Upper lobe of left lung (tissue), 6 donors: ENCODE measurements around the gene DNAH9. TPM values are rescaled to one million over a fixed set of nuclear protein-coding genes. Genes with fewer than 3 reads are reported as not detected.
A peak's percentile ranks its signal among the peaks of the same experiment; 100 is the strongest.

Experiments used
- ATAC-seq, 2 donors: fragments of 200-7000 bp; cut with Tn5 transposase; one replicate each; pipeline ENCODE4 v1.9.1; 2022; ENCODE audit warnings: mild to moderate bottlenecking in 2 of 2, moderate library complexity in 2 of 2; ENCODE audit not compliant: low FRiP score in 2 of 2
- DNase-seq, 2 donors: peaks; one replicate each; pipeline ENCODE4 v3.0.0-alpha.2; 2019 to 2020
- H3K27ac ChIP-seq, 4 donors: fragments of 200-600 bp; sonication (generic); one replicate each; pipeline ENCODE4 v1.5.1; 2016 to 2019
- H3K27me3 ChIP-seq, 4 donors: fragments of 200-600 bp; sonication (generic); one replicate each; pipeline ENCODE4 v1.5.1; 2017 to 2019
- H3K36me3 ChIP-seq, 4 donors: fragments of 200-600 bp; sonication (generic); one replicate each; pipeline ENCODE4 v1.5.1; 2016 to 2019
- H3K4me1 ChIP-seq, 4 donors: fragments of 200-600 bp; sonication (generic); one replicate each; pipeline ENCODE4 v1.5.1; 2018 to 2019
- H3K4me3 ChIP-seq, 4 donors: fragments of 200-600 bp; sonication (generic); one replicate each; pipeline ENCODE4 v1.5.1; 2017 to 2019; ENCODE audit warnings: mild to moderate bottlenecking in 2 of 4, moderate library complexity in 1 of 4
- H3K9me3 ChIP-seq, 4 donors: fragments of 200-600 bp; sonication (generic); one replicate each; pipeline ENCODE4 v1.5.1; 2018 to 2019
- CTCF ChIP-seq, 6 experiments: fragments of 450-650 bp in 4 of 6; fragments of 200-600 bp in 2 of 6; sonication (generic) in 2 of 6; IDR thresholded peaks; one replicate each; pipeline ENCODE4 v1.5.1; 2016 to 2019; ENCODE audit warnings: antibody characterized with exemption in 6 of 6
- EP300 ChIP-seq, 4 donors: sonication (generic); formaldehyde crosslinking; IDR thresholded peaks; one replicate each; pipeline ENCODE4 v1.5.1; 2017; ENCODE audit warnings: antibody characterized with exemption in 4 of 4, control low read depth in 2 of 4
- POLR2A ChIP-seq, 4 donors: fragments of 450-650 bp; IDR thresholded peaks; one replicate each; pipeline ENCODE4 v1.5.1; 2016 to 2017; ENCODE audit warnings: antibody characterized with exemption in 4 of 4, mild to moderate bottlenecking in 2 of 4
- POLR2AphosphoS5 ChIP-seq, 2 donors: sonication (generic); formaldehyde crosslinking; IDR thresholded peaks; one replicate each; pipeline ENCODE4 v1.5.1; 2017; ENCODE audit warnings: antibody characterized with exemption in 2 of 2
- WGBS, 2 donors: methylation state at CpG; one replicate each; pipeline ENCODE4 v1.1.5; 2017 to 2018; 5-methylcytosine and 5-hydroxymethylcytosine counted together
- total RNA-seq, 6 donors: library from RNA; depleted of rRNA in 4 of 6; stranded (reverse); fragments of >200 nt in 4 of 6; gene quantifications; one replicate each; pipeline versions ENCODE4 v1.1.0 to v1.2.1, GENCODE V29; 2016 to 2021
- donor health status: DM: no; HTN: no; CAD: no; lungs with moderate emphysema.
- donor health status: DM: no; HTN: yes; CAD: no; lungs with severe emphysema.

The DNAH9 gene
- total RNA-seq, 6 donors from 2014 or later: 0.92 to 42.6 (median 14.8) TPM

- no peak for ATAC-seq
- 94% methylated on average over 11 of the region's 11 CpGs for WGBS, 2 donors
- no peak for DNase-seq
- Histone ChIP-seq H3K27me3 (no peaks in the 10 kb centered on the region), H3K27ac (no peak overlapping the region), H3K36me3 (no peaks in the 10 kb centered on the region), H3K4me3 (no peak overlapping the region), H3K9me3 (no peaks in the 10 kb centered on the region), H3K4me1 (peaks cover 0 to 5% (median 0%) of the 10 kb centered on the region in 4 donors)
- no peak for TF ChIP-seq EP300 (IDR thresholded peaks at IDR 0.05)
- no peak for TF ChIP-seq POLR2A (IDR thresholded peaks at IDR 0.05)
- TF ChIP-seq CTCF (IDR thresholded peaks at IDR 0.05): no peak
- no peak for TF ChIP-seq POLR2AphosphoS5 (IDR thresholded peaks at IDR 0.05)
Observed at GRCh38 chr17:11693284-11693683, 95.0 kb downstream of the DNAH9 start.

GRCh38 chr17:11700668-11701067, 102.4 kb downstream of the DNAH9 start:
- Histone ChIP-seq H3K27me3 (no peaks in the 10 kb centered on the region), H3K27ac (no peak overlapping the region), H3K4me3 (no peak overlapping the region), H3K4me1 (peaks cover 0 to 5% (median 0%) of the 10 kb centered on the region in 4 donors), H3K9me3 (no peaks in the 10 kb centered on the region), H3K36me3 (no peaks in the 10 kb centered on the region)
- TF ChIP-seq EP300 (IDR thresholded peaks at IDR 0.05) (no peak), POLR2AphosphoS5 (IDR thresholded peaks at IDR 0.05) (no peak), CTCF (IDR thresholded peaks at IDR 0.05) (no peak), POLR2A (IDR thresholded peaks at IDR 0.05) (no peak)
- ATAC-seq (no peak), DNase-seq (no peak)
- WGBS, 2 donors: 81 to 82% methylated on average over 3 of the region's 3 CpGs

- no peaks in the 10 kb centered on the region for H3K4me1 ChIP-seq
- TF ChIP-seq CTCF (IDR thresholded peaks at IDR 0.05): no peak
- no peak for TF ChIP-seq POLR2AphosphoS5 (IDR thresholded peaks at IDR 0.05)
- TF ChIP-seq EP300 (IDR thresholded peaks at IDR 0.05): no peak
- TF ChIP-seq POLR2A (IDR thresholded peaks at IDR 0.05): no peak
- H3K4me3 ChIP-seq: no peak overlapping the region
- no peaks in the 10 kb centered on the region for H3K27me3 ChIP-seq
- ATAC-seq: no peak
- no peaks in the 10 kb centered on the region for H3K9me3 ChIP-seq
- WGBS, 2 donors: 79 to 86% methylated on average over 7 to 8 of the region's 8 CpGs
- DNase-seq: peak in 1 of 2 donors; percentile 22
- H3K27ac ChIP-seq: no peak overlapping the region
- H3K36me3 ChIP-seq: no peaks in the 10 kb centered on the region
Observed at GRCh38 chr17:11701911-11702310, 103.6 kb downstream of the DNAH9 start.

- 94% methylated on average over 3 of the region's 3 CpGs for WGBS, 2 donors
- no peak for DNase-seq
- H3K27me3 ChIP-seq: no peaks in the 10 kb centered on the region
- H3K4me3 ChIP-seq: no peak overlapping the region
- no peaks in the 10 kb centered on the region for H3K4me1 ChIP-seq
- no peaks in the 10 kb centered on the region for H3K36me3 ChIP-seq
- H3K9me3 ChIP-seq: no peaks in the 10 kb centered on the region
- no peak for ATAC-seq
- no peak overlapping the region for H3K27ac ChIP-seq
- TF ChIP-seq EP300 (IDR thresholded peaks at IDR 0.05): no peak
- no peak for TF ChIP-seq POLR2A (IDR thresholded peaks at IDR 0.05)
- TF ChIP-seq POLR2AphosphoS5 (IDR thresholded peaks at IDR 0.05): no peak
- TF ChIP-seq CTCF (IDR thresholded peaks at IDR 0.05): no peak
Observed at GRCh38 chr17:11704041-11704440, 105.8 kb downstream of the DNAH9 start.

GRCh38 chr17:11705111-11705510, 106.8 kb downstream of the DNAH9 start:
- no peaks in the 10 kb centered on the region for H3K27me3 ChIP-seq
- no peak overlapping the region for H3K4me3 ChIP-seq
- WGBS, 2 donors: 38 to 40% methylated on average over 3 of the region's 3 CpGs
- no peaks in the 10 kb centered on the region for H3K4me1 ChIP-seq
- TF ChIP-seq CTCF (IDR thresholded peaks at IDR 0.05) (no peak), EP300 (IDR thresholded peaks at IDR 0.05) (no peak), POLR2A (IDR thresholded peaks at IDR 0.05) (no peak), POLR2AphosphoS5 (IDR thresholded peaks at IDR 0.05) (no peak)
- DNase-seq (no peak), ATAC-seq (peak in 1 of 2 donors; percentile 36)
- no peaks in the 10 kb centered on the region for H3K9me3 ChIP-seq
- no peaks in the 10 kb centered on the region for H3K36me3 ChIP-seq
- no peak overlapping the region for H3K27ac ChIP-seq
